ENCODE data around the gene XYLB. TPM values are rescaled to one million over a fixed set of nuclear protein-coding genes. Genes with fewer than 3 reads are reported as not detected.

The XYLB gene
- total RNA-seq, 1 experiment from 2014 or later = 3.3 TPM

DNA sequence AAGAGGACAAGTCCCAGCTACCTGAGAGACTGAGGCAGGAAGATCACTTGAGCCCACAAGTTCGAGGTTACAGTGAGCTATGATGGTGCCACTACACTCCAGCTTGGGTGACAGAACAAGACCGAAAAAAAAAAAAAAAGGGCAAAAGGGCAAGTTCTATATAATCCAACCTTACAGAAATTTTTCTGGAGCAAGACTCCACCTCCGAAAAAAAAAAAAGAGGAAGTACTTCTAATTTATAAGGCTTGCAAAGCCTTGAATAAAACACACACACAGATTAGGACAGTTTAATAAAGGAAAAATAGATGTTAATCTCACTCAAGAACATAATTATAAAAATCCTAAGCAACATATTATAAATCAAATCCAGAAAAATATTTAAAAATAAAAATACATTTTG is 14.4 kb upstream of the XYLB start (continued):
- TF ChIP-seq, protein P1, sequence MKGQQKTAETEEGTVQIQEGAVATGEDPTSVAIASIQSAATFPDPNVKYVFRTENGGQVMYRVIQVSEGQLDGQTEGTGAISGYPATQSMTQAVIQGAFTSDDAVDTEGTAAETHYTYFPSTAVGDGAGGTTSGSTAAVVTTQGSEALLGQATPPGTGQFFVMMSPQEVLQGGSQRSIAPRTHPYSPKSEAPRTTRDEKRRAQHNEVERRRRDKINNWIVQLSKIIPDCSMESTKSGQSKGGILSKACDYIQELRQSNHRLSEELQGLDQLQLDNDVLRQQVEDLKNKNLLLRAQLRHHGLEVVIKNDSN (CRISPR knock-in tag; IDR thresholded peaks at IDR 0.05) = no peak
- TF ChIP-seq ZNF416 (CRISPR knock-in tag; IDR thresholded peaks at IDR 0.05) = no peak

DNA sequence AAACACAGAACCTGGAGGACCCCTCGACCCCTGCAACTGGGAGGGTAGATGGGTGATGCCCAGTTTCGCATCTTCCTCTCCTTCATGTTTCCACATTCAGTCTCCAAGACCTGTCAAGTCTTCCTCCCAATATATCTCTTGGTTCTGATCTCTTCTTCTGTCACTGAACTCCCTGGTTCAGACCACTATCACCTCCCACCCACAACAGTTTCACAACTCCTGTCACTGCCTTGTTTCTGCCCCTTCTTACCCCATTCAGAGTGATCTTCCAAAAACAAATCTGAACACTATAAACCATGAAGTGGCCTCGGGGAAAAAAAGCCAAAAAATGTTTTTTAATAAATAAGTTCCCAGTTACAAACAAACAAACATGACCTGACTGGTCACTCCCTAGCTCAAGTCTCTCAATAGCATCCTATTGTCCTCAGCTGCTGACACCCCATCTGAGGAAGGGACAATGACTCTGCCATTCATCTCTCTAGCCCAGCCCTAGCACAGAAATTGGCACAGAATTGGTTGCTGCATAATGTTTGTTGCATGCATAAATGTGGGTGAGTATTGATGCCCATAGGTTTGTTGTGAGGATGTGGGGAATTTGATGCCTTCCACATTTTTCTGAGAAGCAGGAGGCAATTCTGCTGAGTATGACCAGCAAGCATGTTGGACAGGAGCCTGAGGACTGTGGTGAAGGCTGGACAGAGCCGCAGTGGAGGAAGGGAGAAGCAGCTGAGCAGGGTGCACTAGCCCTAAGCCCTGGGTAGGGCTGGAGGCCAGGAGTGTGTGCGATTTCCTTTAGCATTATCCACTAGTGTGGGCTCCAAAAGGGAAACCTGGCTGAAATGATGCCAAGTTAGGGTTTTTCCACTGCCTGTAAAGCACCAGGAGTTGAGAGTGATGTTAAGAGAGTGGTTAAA is 12.2 kb upstream of the XYLB start:
- Mint-ChIP-seq H3K4me1 (no peaks in the 10 kb centered on the region), H3K9me3 (no peaks in the 10 kb centered on the region), H3K27me3 (ENCODE audit: low read depth) (no peaks in the 10 kb centered on the region; the same call in 1 of the 2 replicates), H3K4me3 (no peak overlapping the region), H3K36me3 (no peaks in the 10 kb centered on the region), H3K27ac (no peak overlapping the region)
- DNase-seq (ENCODE audit: low spot score) (no peak), ATAC-seq (no peak)
- TF ChIP-seq RORB (CRISPR knock-in tag; IDR thresholded peaks at IDR 0.05) = no peak
- TF ChIP-seq SMAD3 (CRISPR knock-in tag; IDR thresholded peaks at IDR 0.05; ENCODE audit: borderline replicate concordance) = no peak
- TF ChIP-seq, protein P2, sequence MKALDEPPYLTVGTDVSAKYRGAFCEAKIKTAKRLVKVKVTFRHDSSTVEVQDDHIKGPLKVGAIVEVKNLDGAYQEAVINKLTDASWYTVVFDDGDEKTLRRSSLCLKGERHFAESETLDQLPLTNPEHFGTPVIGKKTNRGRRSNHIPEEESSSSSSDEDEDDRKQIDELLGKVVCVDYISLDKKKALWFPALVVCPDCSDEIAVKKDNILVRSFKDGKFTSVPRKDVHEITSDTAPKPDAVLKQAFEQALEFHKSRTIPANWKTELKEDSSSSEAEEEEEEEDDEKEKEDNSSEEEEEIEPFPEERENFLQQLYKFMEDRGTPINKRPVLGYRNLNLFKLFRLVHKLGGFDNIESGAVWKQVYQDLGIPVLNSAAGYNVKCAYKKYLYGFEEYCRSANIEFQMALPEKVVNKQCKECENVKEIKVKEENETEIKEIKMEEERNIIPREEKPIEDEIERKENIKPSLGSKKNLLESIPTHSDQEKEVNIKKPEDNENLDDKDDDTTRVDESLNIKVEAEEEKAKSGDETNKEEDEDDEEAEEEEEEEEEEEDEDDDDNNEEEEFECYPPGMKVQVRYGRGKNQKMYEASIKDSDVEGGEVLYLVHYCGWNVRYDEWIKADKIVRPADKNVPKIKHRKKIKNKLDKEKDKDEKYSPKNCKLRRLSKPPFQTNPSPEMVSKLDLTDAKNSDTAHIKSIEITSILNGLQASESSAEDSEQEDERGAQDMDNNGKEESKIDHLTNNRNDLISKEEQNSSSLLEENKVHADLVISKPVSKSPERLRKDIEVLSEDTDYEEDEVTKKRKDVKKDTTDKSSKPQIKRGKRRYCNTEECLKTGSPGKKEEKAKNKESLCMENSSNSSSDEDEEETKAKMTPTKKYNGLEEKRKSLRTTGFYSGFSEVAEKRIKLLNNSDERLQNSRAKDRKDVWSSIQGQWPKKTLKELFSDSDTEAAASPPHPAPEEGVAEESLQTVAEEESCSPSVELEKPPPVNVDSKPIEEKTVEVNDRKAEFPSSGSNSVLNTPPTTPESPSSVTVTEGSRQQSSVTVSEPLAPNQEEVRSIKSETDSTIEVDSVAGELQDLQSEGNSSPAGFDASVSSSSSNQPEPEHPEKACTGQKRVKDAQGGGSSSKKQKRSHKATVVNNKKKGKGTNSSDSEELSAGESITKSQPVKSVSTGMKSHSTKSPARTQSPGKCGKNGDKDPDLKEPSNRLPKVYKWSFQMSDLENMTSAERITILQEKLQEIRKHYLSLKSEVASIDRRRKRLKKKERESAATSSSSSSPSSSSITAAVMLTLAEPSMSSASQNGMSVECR (CRISPR knock-in tag; IDR thresholded peaks at IDR 0.05; ENCODE audit: borderline replicate concordance) = no peak
- TF ChIP-seq, protein P3, sequence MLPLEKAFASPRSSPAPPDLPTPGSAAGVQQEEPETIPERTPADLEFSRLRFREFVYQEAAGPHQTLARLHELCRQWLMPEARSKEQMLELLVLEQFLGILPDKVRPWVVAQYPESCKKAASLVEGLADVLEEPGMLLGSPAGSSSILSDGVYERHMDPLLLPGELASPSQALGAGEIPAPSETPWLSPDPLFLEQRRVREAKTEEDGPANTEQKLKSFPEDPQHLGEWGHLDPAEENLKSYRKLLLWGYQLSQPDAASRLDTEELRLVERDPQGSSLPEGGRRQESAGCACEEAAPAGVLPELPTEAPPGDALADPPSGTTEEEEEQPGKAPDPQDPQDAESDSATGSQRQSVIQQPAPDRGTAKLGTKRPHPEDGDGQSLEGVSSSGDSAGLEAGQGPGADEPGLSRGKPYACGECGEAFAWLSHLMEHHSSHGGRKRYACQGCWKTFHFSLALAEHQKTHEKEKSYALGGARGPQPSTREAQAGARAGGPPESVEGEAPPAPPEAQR (CRISPR knock-in tag; IDR thresholded peaks at IDR 0.05) = no peak
- no peak for TF ChIP-seq ATF1 (CRISPR knock-in tag; IDR thresholded peaks at IDR 0.05)
- TF ChIP-seq, protein P4, sequence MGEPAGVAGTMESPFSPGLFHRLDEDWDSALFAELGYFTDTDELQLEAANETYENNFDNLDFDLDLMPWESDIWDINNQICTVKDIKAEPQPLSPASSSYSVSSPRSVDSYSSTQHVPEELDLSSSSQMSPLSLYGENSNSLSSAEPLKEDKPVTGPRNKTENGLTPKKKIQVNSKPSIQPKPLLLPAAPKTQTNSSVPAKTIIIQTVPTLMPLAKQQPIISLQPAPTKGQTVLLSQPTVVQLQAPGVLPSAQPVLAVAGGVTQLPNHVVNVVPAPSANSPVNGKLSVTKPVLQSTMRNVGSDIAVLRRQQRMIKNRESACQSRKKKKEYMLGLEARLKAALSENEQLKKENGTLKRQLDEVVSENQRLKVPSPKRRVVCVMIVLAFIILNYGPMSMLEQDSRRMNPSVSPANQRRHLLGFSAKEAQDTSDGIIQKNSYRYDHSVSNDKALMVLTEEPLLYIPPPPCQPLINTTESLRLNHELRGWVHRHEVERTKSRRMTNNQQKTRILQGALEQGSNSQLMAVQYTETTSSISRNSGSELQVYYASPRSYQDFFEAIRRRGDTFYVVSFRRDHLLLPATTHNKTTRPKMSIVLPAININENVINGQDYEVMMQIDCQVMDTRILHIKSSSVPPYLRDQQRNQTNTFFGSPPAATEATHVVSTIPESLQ (CRISPR knock-in tag; IDR thresholded peaks at IDR 0.05) = no peak
- TF ChIP-seq TEAD1 (CRISPR knock-in tag; IDR thresholded peaks at IDR 0.05) = no peak
- TF ChIP-seq EMX1 (CRISPR knock-in tag; IDR thresholded peaks at IDR 0.05) = no peak
- TF ChIP-seq, protein P5, sequence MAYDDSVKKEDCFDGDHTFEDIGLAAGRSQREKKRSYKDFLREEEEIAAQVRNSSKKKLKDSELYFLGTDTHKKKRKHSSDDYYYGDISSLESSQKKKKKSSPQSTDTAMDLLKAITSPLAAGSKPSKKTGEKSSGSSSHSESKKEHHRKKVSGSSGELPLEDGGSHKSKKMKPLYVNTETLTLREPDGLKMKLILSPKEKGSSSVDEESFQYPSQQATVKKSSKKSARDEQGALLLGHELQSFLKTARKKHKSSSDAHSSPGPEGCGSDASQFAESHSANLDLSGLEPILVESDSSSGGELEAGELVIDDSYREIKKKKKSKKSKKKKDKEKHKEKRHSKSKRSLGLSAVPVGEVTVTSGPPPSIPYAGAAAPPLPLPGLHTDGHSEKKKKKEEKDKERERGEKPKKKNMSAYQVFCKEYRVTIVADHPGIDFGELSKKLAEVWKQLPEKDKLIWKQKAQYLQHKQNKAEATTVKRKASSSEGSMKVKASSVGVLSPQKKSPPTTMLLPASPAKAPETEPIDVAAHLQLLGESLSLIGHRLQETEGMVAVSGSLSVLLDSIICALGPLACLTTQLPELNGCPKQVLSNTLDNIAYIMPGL (CRISPR knock-in tag; IDR thresholded peaks at IDR 0.05) = no peak
- TF ChIP-seq, protein P6, sequence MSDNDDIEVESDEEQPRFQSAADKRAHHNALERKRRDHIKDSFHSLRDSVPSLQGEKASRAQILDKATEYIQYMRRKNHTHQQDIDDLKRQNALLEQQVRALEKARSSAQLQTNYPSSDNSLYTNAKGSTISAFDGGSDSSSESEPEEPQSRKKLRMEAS (CRISPR knock-in tag; IDR thresholded peaks at IDR 0.05) = no peak
- TF ChIP-seq ETV6 (CRISPR knock-in tag; IDR thresholded peaks at IDR 0.05) = no peak
- TF ChIP-seq, protein P7, sequence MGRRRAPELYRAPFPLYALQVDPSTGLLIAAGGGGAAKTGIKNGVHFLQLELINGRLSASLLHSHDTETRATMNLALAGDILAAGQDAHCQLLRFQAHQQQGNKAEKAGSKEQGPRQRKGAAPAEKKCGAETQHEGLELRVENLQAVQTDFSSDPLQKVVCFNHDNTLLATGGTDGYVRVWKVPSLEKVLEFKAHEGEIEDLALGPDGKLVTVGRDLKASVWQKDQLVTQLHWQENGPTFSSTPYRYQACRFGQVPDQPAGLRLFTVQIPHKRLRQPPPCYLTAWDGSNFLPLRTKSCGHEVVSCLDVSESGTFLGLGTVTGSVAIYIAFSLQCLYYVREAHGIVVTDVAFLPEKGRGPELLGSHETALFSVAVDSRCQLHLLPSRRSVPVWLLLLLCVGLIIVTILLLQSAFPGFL (CRISPR knock-in tag; IDR thresholded peaks at IDR 0.05; ENCODE audit: borderline replicate concordance) = no peak
- ChIA-PET CTCF (interaction anchor here (0.7 to 1.2 kb wide), 3 partner anchors 12 to 328 kb away, joined by 3 to 4 read pairs (median 3); partner anchors contain the start of gene XYLB), POLR2A (no interaction called here)
